Activated effector memory CD4-positive, alpha-beta T cell treated with anti-CD3 and anti-CD28 coated beads, Interleukin-2, amount 50 U/mL, for 16 hours (primary cell): ENCODE measurements around the gene MMP28.

Experiments used
- DNase-seq: peaks from one replicate; pipeline ENCODE4 v3.0.0-alpha.2; 2020

MMP28 gene

GRCh38 chr17:35797918-35798317 is 2.5 kb upstream of the MMP28 start:
- DNase-seq: no peak

- no peak for DNase-seq
Observed at GRCh38 chr17:35797370-35797769, 1.9 kb upstream of the MMP28 start.

DNA sequence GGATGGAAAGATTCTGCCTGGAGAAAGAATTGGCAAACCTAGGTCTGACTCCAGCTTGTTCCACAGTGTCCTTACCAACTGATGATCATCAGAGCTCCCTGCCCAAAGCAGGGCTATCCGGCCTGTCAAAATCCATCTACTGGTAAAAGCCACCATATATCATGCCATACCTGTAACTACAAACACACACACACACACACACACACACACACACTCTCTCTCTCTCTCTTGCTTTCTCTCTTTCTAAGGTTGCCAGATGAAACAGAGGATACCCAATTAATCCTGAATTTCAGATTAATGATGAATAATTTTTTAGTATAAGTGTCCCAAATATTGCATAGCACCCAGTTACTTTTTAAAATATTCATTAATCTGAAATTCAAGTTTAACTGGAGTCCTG is 1.5 kb upstream of the MMP28 start:
- no peak for DNase-seq

DNA sequence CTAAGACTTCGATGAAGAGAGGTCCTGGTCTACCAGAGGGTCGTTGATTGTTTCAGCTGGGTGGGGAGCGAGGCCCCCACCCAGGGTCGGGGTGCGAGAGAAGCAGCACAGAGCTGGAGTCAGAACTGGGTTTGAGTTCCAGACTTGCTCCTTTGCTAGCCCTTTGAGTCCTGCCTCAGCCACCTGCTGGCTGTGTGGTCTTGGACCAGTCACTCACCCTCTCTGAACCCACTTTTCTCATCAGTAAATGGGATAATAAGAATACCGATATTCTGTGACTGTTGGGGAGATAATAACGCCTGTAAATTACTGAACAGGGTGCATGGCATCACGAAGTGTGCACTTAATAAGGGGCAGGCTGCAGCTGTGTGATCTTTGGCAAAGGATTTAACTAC is 427 bp upstream of the MMP28 start:
- no peak for DNase-seq

- DNase-seq: no peak
Observed at GRCh38 chr17:35793257-35793656, 2.2 kb downstream of the MMP28 start.

DNA sequence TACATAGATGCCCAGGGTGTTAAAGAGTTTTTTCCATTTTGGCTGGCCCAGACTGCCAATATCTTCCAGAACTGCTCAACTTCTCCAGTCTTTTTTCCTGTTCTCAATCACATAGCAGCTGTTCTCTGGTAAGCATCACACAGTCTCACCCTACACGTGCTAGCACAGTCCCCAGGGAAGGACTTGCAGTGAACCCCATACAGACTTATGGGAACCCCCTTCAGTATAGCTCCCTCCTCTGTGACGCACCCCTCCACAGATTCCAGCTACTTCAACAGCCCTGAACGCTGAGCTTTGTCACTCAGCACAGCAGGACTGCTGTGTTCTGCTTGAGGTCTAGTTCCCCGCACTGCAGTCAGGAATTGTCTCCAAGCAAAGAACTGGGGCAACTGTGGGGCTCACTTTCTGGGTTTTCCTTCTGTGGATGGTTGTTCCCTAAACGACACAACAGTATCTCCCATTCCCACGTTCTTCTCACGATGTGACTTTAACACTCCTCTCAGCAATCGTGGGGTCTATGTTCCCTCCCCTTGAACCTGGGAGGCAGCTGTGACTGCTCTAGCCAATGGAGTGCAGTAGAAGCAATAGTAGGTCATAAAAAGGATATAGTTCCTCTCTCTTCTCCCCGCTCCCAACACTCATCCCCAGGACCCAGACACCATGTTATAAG is 3.6 kb downstream of the MMP28 start:
- no peak for DNase-seq

DNA sequence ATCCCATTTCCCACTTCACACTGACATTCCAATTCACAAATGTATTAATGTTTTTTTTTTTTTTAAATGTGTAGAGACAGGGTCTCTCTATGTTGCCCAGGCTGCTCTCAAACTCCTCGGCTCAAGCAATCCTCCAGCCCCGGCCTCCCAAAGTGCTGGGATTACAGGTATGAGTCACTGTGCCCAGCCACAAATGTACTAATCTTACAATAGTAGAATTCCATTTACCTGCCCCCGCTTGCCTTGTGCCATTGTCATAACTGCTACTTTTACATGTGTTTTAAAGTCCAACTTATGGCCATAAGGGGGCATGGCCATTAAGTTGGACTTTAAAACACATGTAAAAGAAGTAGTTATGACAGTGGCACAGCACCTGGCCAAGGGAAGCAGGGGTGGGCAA is 4.6 kb downstream of the MMP28 start:
- DNase-seq: no peak

GRCh38 chr17:35788477-35789368 is 6.7 kb downstream of the MMP28 start:
- DNase-seq: no peak

GRCh38 chr17:35786941-35787432 is 8.5 kb downstream of the MMP28 start:
- DNase-seq: no peak

DNA sequence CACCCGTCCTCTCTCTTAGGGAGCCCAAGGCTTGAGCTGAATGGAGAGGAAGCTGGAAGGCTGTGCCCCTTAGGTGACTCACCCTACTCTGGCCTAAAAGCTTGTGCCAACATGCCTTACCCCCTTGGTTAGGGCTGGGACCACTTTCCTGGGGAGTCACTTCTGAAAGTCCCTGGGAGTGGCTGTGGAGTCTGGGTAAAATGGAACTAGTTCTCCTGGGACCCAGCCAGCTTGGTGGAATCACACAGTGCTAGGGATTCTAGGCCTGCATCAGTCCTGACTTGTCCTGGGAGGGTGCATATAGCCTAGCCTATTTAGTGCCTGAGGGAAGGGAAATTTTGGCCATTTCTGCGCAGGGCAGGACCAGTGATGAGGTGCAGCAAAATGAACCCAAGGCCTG is 10.5 kb downstream of the MMP28 start:
- no peak for DNase-seq

GRCh38 chr17:35780950-35781349 is 14.5 kb downstream of the MMP28 start:
- DNase-seq: no peak

- no peak for DNase-seq
Observed at GRCh38 chr17:35778641-35779196, 16.7 kb downstream of the MMP28 start.

- DNase-seq: no peak
Observed at GRCh38 chr17:35775583-35775982, 19.9 kb downstream of the MMP28 start.

- DNase-seq: no peak
Observed at GRCh38 chr17:35775039-35775438, 20.4 kb downstream of the MMP28 start.

DNA sequence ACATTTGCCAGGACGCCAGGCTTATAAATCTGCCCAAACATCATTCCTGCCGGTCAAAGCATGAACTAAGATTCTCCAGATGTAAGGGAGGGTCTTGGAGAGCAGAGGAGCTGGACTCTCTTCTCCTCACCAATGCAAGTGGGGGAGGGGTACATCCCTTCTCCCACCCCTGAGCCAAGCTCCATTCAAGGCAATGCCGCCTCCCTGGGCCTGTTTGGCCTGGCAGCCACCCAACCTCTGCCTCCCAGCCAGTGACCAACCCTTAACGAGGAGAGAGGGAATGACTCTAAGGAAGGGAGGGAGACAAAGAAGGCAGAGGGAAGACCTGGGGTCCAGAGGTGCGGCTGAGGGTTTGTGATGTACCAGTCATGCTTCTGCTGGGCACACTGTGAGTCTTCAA is 20.9 kb downstream of the MMP28 start:
- no peak for DNase-seq

GRCh38 chr17:35773679-35774425 is 21.6 kb downstream of the MMP28 start:
- no peak for DNase-seq

DNA sequence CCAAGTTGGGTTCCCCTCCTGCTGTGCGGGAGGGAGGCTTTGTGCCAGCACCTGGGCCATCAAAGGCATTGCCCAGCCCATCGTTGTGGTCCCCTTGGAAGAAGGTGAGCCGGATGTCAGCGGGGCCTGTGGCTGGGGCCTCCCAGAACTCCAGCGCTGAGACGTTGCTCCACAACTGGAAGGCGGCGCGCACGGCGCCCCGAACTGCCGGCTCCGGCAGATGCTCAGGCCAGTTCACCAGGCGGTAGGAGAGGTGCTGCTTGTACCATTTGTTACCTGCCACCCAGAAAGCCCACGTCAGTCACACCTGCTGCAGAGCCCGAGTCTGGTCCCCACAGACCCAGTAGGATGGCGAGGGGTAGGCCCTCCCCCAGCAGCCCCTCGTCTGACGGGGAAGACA is 22.3 kb downstream of the MMP28 start:
- no peak for DNase-seq

- no peak for DNase-seq
Observed at GRCh38 chr17:35769895-35770486, 25.4 kb downstream of the MMP28 start.

DNA sequence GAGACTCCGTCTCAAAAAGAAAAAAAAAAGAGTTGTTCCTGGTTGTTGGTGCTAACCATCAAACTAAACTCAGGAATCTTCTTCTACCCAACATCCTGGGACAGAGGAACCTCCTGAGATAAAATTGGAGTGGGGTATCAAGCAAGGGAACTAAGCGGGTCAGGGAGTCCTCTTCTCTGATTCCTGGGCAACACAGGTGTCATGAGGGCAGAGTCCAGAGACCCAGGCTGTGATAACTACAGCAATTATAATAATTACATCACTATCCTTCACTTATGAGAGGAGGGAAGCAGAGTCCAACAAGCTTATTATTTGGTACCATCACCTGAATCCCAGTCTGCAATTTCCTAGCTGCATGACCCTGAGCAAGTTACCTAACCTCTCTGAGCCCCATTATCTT is 26.6 kb downstream of the MMP28 start:
- no peak for DNase-seq

DNA sequence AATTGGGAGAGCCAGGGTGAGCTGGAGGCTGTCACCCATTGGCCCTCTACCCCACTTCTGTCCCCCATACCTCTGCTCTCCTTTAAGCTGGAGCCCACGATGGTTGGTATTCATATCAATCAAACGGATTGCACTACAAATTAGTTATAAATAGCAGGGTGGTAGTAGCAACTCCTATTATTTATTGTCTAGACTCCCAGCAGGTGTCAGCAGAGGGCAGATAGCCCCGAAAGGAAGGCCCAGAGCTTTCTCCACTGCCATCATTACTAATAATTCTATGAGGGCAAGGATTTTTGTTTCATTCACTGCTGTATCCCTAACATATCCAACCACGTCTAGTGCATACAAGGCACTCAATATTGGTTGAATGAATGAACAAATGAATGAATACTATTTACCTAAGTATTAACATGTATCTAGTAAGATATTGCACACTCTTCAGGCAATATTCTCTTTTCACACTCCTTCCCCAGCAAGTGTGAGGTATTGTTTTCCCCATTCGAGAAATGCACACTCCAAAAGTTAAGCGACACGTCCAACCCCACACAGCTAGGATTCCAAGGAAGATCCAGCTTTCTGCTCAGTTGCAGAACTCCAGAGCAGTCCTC is 28.4 kb downstream of the MMP28 start:
- no peak for DNase-seq

GRCh38 chr17:35766489-35766877 is 29.0 kb downstream of the MMP28 start:
- no peak for DNase-seq

- no peak for DNase-seq
Observed at GRCh38 chr17:35765756-35766488, 29.5 kb downstream of the MMP28 start.
